Cerebellar cortex (tissue), 1 donor: ENCODE results near the gene STK11.

Source experiments
- DNase-seq: peaks from one replicate; pipeline ENCODE4 v3.0.0-alpha.2; 2015; ENCODE audit warnings: low spot score

Gene STK11

GRCh38 chr19:1262623-1263123 is 57.1 kb downstream of the STK11 start:
- DNase-seq: peak; percentile 28

GRCh38 chr19:1263188-1263587 is 57.6 kb downstream of the STK11 start:
- no peak for DNase-seq

GRCh38 chr19:1264801-1265614 is 59.4 kb downstream of the STK11 start:
- peak; percentile 58 for DNase-seq

GRCh38 chr19:1265615-1266128 is 60.1 kb downstream of the STK11 start:
- peak; percentile 42 for DNase-seq

GRCh38 chr19:1266129-1266915 is 60.7 kb downstream of the STK11 start:
- DNase-seq: peak; percentile 87

- DNase-seq: peak; percentile 58
Measured at GRCh38 chr19:1266916-1267476, 61.4 kb downstream of the STK11 start.

- peak; percentile 49 for DNase-seq
Measured at GRCh38 chr19:1267477-1268225, 62.1 kb downstream of the STK11 start.

- peak; percentile 40 for DNase-seq
Measured at GRCh38 chr19:1268226-1269064, 62.9 kb downstream of the STK11 start.

GRCh38 chr19:1269065-1269477 is 63.5 kb downstream of the STK11 start, which contains the start of gene CIRBP:
Gene CIRBP, plus strand, starts transcription at chr19:1269332. Its CDS starts 1,602 bp downstream, at chr19:1270934.
- DNase-seq: peak; percentile 100

- DNase-seq: peak; percentile 69
Measured at GRCh38 chr19:1269478-1270212, 64.1 kb downstream of the STK11 start.

- no peak for DNase-seq
Measured at GRCh38 chr19:1270213-1270853, 64.8 kb downstream of the STK11 start.

- no peak for DNase-seq
Measured at GRCh38 chr19:1270854-1271527, 65.4 kb downstream of the STK11 start.

GRCh38 chr19:1271528-1272422 is 66.2 kb downstream of the STK11 start:
- no peak for DNase-seq

- DNase-seq: peak; percentile 48
Measured at GRCh38 chr19:1272423-1273262, 67.1 kb downstream of the STK11 start.

GRCh38 chr19:1273263-1274041 is 67.9 kb downstream of the STK11 start:
- DNase-seq: peak; percentile 68
